Activated naive CD4-positive, alpha-beta T cell treated with anti-CD3 and anti-CD28 coated beads for 36 hours (primary cell): ENCODE data around the gene PTPRN2. TPM values are rescaled to one million over a fixed set of nuclear protein-coding genes. Genes with fewer than 3 reads are reported as not detected.
A peak's percentile ranks its signal among the peaks of the same experiment; 100 is the strongest.

Source experiments
- CTCF ChIA-PET: fragments of 350-600 bp; sonication (Branson Sonifier 250); formaldehyde crosslinking; loops from one replicate; lab custom pipeline; 2021; ENCODE audit warnings: antibody characterized with exemption; lab: Charles Lee
- DNase-seq: peaks from one replicate; pipeline ENCODE4 v3.0.0-alpha.2; 2020
- H3K27ac Mint-ChIP-seq: one replicate; pipeline ENCODE4 v1.8.0; 2021; ENCODE audit warnings: mild to moderate bottlenecking, mixed read lengths
- H3K27me3 Mint-ChIP-seq: one replicate; pipeline ENCODE4 v1.8.0; 2021; ENCODE audit warnings: low read depth, mixed read lengths
- H3K36me3 Mint-ChIP-seq: one replicate; pipeline ENCODE4 v1.8.0; 2021; ENCODE audit warnings: low read depth, mixed read lengths
- H3K4me1 Mint-ChIP-seq: one replicate; pipeline ENCODE4 v1.8.0; 2021; ENCODE audit warnings: low read depth, mixed read lengths
- H3K4me3 Mint-ChIP-seq: one replicate; pipeline ENCODE4 v1.8.0; 2021; ENCODE audit warnings: mild to moderate bottlenecking, moderate library complexity, mixed read lengths
- H3K9me3 Mint-ChIP-seq: one replicate; pipeline ENCODE4 v1.8.0; 2021; ENCODE audit warnings: mixed read lengths
- intact Hi-C: fragments of 100-400 bp; cut with micrococcal nuclease; formaldehyde crosslinking; loops from one replicate; pipeline ENCODE4 v1.15.1; 2023
- total RNA-seq, 2 experiments: library from RNA; stranded (reverse); gene quantifications; one replicate each; pipeline ENCODE4 v1.2.3, GENCODE V29; 2021

PTPRN2 gene
- total RNA-seq, 2 experiments from 2014 or later: 0.54 to 0.62 TPM

GRCh38 chr7:157635148-157635500 lies 952.5 kb downstream of the PTPRN2 start:
- Mint-ChIP-seq H3K4me1 (no peaks in the 10 kb centered on the region), H3K4me3 (no peak overlapping the region), H3K27me3 (no peaks in the 10 kb centered on the region), H3K27ac (no peak overlapping the region), H3K9me3 (peaks cover 4% of the 10 kb centered on the region), H3K36me3 (peaks cover under 1% of the 10 kb centered on the region)
- CTCF ChIA-PET: no interaction called here
- DNase-seq: no peak
- intact Hi-C loops: no loop called here

- H3K4me3 Mint-ChIP-seq: no peak overlapping the region
- no peaks in the 10 kb centered on the region for H3K36me3 Mint-ChIP-seq
- H3K4me1 Mint-ChIP-seq: no peaks in the 10 kb centered on the region
- DNase-seq: no peak
- intact Hi-C loops: no loop called here
- H3K27ac Mint-ChIP-seq: no peak overlapping the region
- H3K9me3 Mint-ChIP-seq: no peaks in the 10 kb centered on the region
- H3K27me3 Mint-ChIP-seq: no peaks in the 10 kb centered on the region
- CTCF ChIA-PET: no interaction called here
Observed at GRCh38 chr7:157634401-157635147, 953.0 kb downstream of the PTPRN2 start.

GRCh38 chr7:157633465-157634185 lies 954.0 kb downstream of the PTPRN2 start:
- Mint-ChIP-seq H3K36me3 (no peaks in the 10 kb centered on the region), H3K9me3 (no peaks in the 10 kb centered on the region), H3K4me3 (no peak overlapping the region), H3K27ac (no peak overlapping the region), H3K27me3 (no peaks in the 10 kb centered on the region), H3K4me1 (peaks cover 5% of the 10 kb centered on the region)
- no peak for DNase-seq
- CTCF ChIA-PET: no interaction called here
- intact Hi-C loops: no loop called here

GRCh38 chr7:157630301-157630853 lies 957.2 kb downstream of the PTPRN2 start:
- H3K27ac Mint-ChIP-seq: no peak overlapping the region
- CTCF ChIA-PET: no interaction called here

GRCh38 chr7:157628456-157628855 lies 959.2 kb downstream of the PTPRN2 start:
- no peaks in the 10 kb centered on the region for H3K27me3 Mint-ChIP-seq
- H3K9me3 Mint-ChIP-seq: peaks cover 4% of the 10 kb centered on the region
- peaks cover 57% of the 10 kb centered on the region for H3K4me1 Mint-ChIP-seq
- no peak for DNase-seq
- H3K36me3 Mint-ChIP-seq: no peaks in the 10 kb centered on the region
- H3K27ac Mint-ChIP-seq: no peak overlapping the region
- intact Hi-C loops: loop anchor here (5.0 kb wide), 1 partner anchor 64 kb away; no protein-coding TSS in a partner anchor
- no peak overlapping the region for H3K4me3 Mint-ChIP-seq
- CTCF ChIA-PET: interaction anchor here (0.6 kb wide), 1 partner anchor 680 kb away, joined by 8 read pairs; no protein-coding TSS in a partner anchor

More at GRCh38 chr7:157630301-157630853, 957.2 kb downstream of the PTPRN2 start:
- no peak for DNase-seq
- Mint-ChIP-seq H3K27me3 (no peaks in the 10 kb centered on the region), H3K36me3 (no peaks in the 10 kb centered on the region), H3K4me3 (no peak overlapping the region), H3K9me3 (no peaks in the 10 kb centered on the region), H3K4me1 (peaks cover 38% of the 10 kb centered on the region)
- intact Hi-C loops: no loop called here

GRCh38 chr7:157627646-157628045 lies 960.0 kb downstream of the PTPRN2 start:
- intact Hi-C loops: loop anchor here (5.0 kb wide), 1 partner anchor 65 kb away; no protein-coding TSS in a partner anchor
- Mint-ChIP-seq H3K27ac (no peak overlapping the region), H3K36me3 (no peaks in the 10 kb centered on the region), H3K9me3 (peaks cover 4% of the 10 kb centered on the region), H3K4me3 (no peak overlapping the region), H3K4me1 (peaks cover 65% of the 10 kb centered on the region), H3K27me3 (no peaks in the 10 kb centered on the region)
- DNase-seq: no peak
- CTCF ChIA-PET: interaction anchor here (0.5 to 0.6 kb wide), 2 partner anchors 385 to 679 kb away, joined by 3 to 8 read pairs; no protein-coding TSS in a partner anchor

- CTCF ChIA-PET: interaction anchor here (0.5 kb wide), 1 partner anchor 384 kb away, joined by 3 read pairs; no protein-coding TSS in a partner anchor
- H3K36me3 Mint-ChIP-seq: no peaks in the 10 kb centered on the region
- peak overlapping the region; percentile 39 for H3K27ac Mint-ChIP-seq
- H3K9me3 Mint-ChIP-seq: peaks cover 4% of the 10 kb centered on the region
- peaks cover 71% of the 10 kb centered on the region for H3K4me1 Mint-ChIP-seq
- intact Hi-C loops: loop anchor here (5.0 kb wide), 1 partner anchor 65 kb away; no protein-coding TSS in a partner anchor
- no peak overlapping the region for H3K4me3 Mint-ChIP-seq
- no peak for DNase-seq
- no peaks in the 10 kb centered on the region for H3K27me3 Mint-ChIP-seq
Observed at GRCh38 chr7:157627033-157627432, 960.6 kb downstream of the PTPRN2 start.

GRCh38 chr7:157625973-157626742 lies 961.5 kb downstream of the PTPRN2 start:
- Mint-ChIP-seq H3K9me3 (peaks cover 4% of the 10 kb centered on the region), H3K36me3 (no peaks in the 10 kb centered on the region), H3K27ac (peak overlapping the region; percentile 77), H3K4me3 (peak overlapping the region; percentile 19), H3K27me3 (no peaks in the 10 kb centered on the region), H3K4me1 (peaks cover 80% of the 10 kb centered on the region)
- DNase-seq: no peak
- intact Hi-C loops: loop anchor here (5.0 kb wide), 1 partner anchor 66 kb away; no protein-coding TSS in a partner anchor
- CTCF ChIA-PET: interaction anchor here (1.2 kb wide), 1 partner anchor 12 kb away, joined by 3 read pairs; no protein-coding TSS in a partner anchor

GRCh38 chr7:157623556-157623955 lies 964.1 kb downstream of the PTPRN2 start:
- Mint-ChIP-seq H3K27me3 (no peaks in the 10 kb centered on the region), H3K9me3 (peaks cover 4% of the 10 kb centered on the region), H3K4me3 (no peak overlapping the region), H3K27ac (no peak overlapping the region), H3K36me3 (no peaks in the 10 kb centered on the region), H3K4me1 (peaks cover 76% of the 10 kb centered on the region)
- intact Hi-C loops: no loop called here
- CTCF ChIA-PET: interaction anchor here (0.6 to 1.0 kb wide), 3 partner anchors 11 to 705 kb away, joined by 3 to 4 read pairs (median 3); no protein-coding TSS in a partner anchor
- DNase-seq: no peak

- H3K27ac Mint-ChIP-seq: no peak overlapping the region
- no peak overlapping the region for H3K4me3 Mint-ChIP-seq
- H3K4me1 Mint-ChIP-seq: peaks cover 66% of the 10 kb centered on the region
- no peaks in the 10 kb centered on the region for H3K27me3 Mint-ChIP-seq
- intact Hi-C loops: loop anchor here (1.0 kb wide), 1 partner anchor 9 kb away; no protein-coding TSS in a partner anchor
- H3K9me3 Mint-ChIP-seq: peaks cover 4% of the 10 kb centered on the region
- CTCF ChIA-PET: interaction anchor here (0.8 to 1.0 kb wide), 2 partner anchors 10 to 253 kb away, joined by 3 to 4 read pairs; no protein-coding TSS in a partner anchor
- H3K36me3 Mint-ChIP-seq: no peaks in the 10 kb centered on the region
- no peak for DNase-seq
Observed at GRCh38 chr7:157622408-157623205, 965.0 kb downstream of the PTPRN2 start.

GRCh38 chr7:157622000-157622399 lies 965.6 kb downstream of the PTPRN2 start:
- Mint-ChIP-seq H3K9me3 (peaks cover 4% of the 10 kb centered on the region), H3K4me1 (peaks cover 60% of the 10 kb centered on the region), H3K27me3 (no peaks in the 10 kb centered on the region), H3K27ac (no peak overlapping the region), H3K36me3 (no peaks in the 10 kb centered on the region), H3K4me3 (no peak overlapping the region)
- intact Hi-C loops: loop anchor here (1.0 kb wide), 1 partner anchor 9 kb away; no protein-coding TSS in a partner anchor
- CTCF ChIA-PET: no interaction called here
- peak; percentile 61 for DNase-seq
